NCI-H82 (cell line): ENCODE data around the gene DAZAP1.
"Not testable (repeated sequence)": the region's sequence is repeated elsewhere in the genome, so short reads cannot be mapped to it uniquely, and the experiment has no call there.

ENCODE experiments used
- DNase-seq: peaks from one replicate; lab custom pipeline; 2025; lab: John Stamatoyannopoulos, UW

The DAZAP1 gene

GRCh38 chr19:1411255-1412191, 4.1 kb downstream of the DAZAP1 start:
- peak; percentile 24 for DNase-seq

DNA sequence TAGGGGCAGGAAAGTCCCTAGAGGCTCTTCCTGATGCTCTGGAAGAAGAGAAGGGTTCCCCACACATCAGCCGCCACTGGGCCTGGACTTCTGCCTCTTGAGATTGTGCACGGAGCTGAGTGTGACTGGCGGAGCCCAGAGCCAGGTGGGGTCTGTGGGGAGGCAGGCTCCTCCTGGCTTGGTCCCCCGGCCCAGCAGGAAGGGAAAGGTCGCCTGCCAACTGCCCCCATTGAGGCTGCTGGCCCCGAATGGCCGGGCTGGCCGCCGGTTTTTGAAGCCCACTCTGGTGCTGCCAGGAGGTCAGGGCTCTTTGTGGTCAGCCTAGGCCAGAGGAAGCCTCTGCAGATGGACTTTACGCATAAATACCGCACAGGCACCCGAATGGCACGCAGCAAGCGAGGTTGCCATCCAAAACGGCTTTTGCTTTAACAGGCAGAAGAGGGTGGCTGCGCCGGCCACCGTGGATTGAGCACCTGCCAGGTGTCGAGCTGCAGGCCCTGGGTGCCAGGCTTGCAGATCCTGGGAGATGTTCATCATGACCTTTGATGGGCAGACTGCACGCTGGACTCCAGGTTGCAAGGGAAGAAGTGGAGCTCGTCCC, 5.0 kb downstream of the DAZAP1 start:
- DNase-seq: no peak

- no peak for DNase-seq
Observed at GRCh38 chr19:1412995-1413800, 5.8 kb downstream of the DAZAP1 start.

- DNase-seq: no peak
Observed at GRCh38 chr19:1416014-1416841, 8.8 kb downstream of the DAZAP1 start.

GRCh38 chr19:1417145-1417544, 9.8 kb downstream of the DAZAP1 start:
- DNase-seq: no peak

GRCh38 chr19:1417681-1418495, 10.5 kb downstream of the DAZAP1 start:
- DNase-seq: no peak

GRCh38 chr19:1418496-1418775, 11.1 kb downstream of the DAZAP1 start:
- DNase-seq: no peak

DNA sequence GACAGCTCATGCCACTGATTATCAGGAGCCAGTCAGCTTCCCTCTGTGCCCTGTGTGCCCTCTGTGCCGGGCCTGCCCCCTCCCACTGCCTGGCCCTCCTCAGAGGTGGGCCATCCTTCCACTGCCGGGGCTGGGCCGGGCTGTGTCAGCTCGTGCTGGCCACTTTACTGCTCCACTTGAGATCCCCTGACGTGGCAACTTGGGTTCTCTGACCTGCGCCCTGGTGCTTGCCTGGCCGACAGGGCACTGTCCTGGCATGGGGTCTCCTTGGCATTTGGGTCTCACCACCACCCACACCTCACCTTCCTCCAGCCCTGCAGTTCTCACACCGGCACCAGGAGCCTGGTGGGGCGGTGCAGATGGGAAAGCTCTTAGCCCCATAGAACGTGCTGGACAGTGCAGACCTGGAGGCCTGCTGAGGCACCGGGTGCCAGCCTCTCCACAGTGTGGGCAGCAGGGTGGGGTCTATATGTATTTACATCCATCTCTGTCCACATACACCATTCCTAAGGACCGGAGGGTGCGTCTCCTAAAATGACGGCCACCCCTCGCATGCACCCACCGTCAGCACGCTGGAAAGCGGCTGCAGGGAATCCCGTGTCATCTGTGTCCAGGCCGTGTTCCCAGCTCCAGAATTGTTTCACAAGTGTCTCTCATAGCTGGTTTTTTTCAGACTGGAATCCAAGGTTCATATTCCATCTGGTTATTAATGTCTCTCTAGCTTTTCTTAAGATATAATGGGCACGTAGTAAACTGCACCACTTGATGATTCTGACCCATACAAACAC, 11.8 kb downstream of the DAZAP1 start:
- no peak for DNase-seq

DNA sequence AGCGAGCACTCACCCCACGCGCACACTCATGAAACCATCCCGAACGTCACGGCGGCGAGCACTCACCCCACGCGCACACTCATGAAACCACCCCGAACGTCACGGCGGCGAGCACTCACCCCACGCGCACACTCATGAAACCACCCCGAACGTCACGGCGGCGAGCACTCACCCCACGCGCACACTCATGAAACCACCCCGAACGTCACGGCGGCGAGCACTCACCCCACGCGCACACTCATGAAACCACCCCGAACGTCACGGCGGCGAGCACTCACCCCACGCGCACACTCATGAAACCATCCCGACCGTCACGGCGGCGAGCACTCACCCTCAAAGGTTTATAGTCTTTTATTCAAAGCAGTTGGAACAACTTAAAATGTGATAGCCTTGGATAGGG, 12.7 kb downstream of the DAZAP1 start:
- not testable (repeated sequence) for DNase-seq

- no peak for DNase-seq
Observed at GRCh38 chr19:1420590-1420989, 13.2 kb downstream of the DAZAP1 start.

DNA sequence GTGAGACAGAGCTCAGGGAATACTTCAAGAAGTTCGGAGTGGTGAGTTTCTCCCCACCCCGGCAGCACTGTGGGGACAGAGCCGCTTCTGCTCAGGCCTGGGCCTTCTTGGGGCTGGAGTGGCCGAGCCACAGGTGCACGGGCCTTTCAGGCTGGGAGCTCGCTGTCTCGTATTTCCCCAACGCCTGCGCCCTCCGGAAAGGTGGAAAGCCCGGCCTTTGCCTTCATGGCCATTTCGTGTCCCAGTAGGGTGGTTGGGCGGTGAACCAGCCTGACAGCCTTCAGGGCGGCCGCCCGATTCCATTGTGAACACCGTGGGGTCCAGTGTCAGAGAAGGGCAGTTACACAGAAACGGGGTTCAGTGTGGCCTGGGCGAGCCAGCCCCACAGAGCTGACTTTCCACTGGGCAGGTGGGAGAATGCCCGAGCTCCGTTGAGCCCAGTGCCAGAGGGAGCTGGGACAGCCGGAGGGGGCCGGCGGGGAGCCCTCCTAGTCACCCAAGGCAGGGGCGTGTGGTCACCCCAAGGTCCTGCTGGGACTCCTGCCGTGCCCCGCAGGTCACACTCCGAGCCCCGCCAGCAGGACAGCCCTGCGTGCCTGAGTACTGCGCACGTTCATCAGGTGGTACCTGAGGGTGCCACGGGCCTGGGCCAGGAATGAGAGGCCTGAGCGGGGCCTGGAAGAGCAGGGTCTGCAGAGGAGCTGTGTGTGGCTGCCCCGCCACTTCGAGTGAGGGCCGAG, 14.0 kb downstream of the DAZAP1 start:
- no peak for DNase-seq

DNA sequence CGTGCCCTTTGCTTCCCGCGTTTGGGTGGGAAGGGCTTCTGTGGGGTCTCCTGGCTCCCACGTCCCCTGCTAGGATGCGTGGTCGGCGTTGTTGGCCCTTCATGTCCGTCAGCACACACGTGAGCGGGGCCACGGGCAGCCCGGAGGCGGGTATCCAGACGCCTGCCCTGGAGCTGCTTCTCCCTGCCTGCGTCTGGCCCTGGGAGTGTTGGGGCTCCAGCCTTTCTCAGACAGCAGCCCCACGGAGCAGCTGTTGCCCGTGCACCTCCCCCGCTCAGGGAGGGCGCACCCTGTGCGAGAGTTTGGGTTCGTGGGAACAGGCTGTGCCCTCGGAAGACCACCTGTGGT, 14.5 kb downstream of the DAZAP1 start:
- no peak for DNase-seq

DNA sequence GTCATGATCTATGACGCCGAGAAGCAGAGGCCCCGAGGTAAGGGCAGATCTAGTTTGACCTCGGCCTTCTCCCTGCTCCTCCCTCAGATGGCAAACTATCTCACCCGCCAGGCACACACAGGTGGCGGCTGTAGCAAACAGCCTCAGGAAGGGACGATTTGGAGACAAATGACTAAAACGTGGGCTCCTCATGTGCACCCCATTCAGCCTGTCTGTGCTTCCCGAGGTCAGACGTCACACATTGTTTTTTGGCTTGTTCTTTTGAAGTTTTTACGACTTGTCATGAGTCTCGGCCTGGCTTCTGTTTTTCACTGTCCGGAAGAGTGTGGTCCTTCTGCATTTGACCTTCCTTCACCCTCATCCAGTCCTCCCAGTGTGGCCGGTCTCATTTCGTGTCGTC, 15.0 kb downstream of the DAZAP1 start:
- DNase-seq: no peak

- DNase-seq: no peak
Observed at GRCh38 chr19:1422943-1423342, 15.6 kb downstream of the DAZAP1 start.

DNA sequence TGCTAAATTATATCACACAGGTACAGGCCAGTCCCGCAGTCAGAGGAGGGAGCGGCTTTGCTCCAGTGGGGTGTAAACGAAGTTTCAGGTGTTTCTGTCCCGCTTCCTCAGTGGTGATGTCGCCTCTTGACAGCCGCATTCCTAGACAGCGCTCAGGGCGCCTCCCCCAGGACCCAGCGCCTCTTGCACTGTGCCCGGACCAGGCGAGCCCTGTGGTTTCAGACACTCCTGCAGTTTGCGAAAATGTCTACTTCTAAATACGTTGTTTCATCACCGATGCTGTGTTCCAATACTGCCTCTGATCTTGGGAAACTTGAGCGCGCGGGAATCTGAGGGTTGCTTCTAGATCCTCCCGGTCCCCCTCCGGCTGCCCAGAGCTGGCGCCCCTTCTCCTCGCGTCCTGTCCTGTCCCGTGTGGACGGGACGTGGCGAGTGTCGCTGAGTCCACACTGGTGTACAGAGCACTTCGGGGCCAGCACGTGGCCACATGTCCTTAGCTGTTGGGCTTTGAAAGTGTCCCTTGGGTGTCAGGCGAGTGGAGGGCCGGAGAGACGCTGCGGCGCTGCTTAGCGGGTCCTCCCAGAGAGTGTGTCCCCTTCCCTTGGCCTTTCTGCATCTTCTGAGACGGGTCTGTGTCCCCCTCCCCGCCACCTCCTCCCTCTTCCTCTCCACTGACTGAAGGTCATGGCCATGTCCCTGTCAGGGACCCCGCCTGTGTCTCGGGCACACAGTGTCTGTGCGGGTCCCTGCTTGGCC, 16.2 kb downstream of the DAZAP1 start:
- DNase-seq: no peak

DNA sequence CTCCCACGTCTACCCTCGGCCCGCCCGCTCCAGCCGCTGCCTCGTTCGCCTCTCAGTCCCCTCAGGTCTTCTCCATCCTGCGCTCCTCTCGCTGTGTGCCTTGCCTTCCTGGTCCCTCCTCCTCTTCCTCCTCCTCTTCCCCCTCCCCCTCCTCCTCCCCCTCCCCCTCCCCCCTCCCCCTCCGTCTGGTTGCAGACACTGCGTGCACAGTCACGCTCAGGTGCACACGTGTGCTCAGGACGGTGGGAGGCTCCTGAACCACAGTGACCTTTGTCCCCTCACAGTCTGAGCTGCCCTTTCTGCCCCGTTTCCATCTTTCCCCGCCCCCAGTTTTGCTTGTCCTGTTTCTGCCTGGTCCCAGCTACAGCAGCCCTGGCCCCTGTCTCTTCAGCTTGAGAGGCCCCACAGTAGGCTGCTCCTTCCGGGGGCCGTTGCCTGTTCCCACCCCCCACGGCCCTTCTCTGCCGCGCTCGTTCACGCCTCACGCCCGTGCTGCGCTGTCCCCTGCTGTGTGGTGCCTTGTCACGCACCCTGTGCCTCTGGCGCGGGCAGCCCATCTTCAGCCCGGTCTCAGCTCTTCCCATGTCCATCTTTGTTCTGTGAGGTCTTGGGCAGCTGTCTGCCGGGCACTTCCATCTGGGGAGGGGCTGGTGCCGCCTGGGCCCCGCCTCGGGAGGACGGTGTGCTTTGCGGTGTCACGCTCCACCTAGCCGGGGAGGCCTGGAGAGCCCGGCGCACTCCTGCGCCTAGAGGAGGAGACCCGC, 17.0 kb downstream of the DAZAP1 start:
- no peak for DNase-seq

- no peak for DNase-seq
Observed at GRCh38 chr19:1425102-1425837, 17.9 kb downstream of the DAZAP1 start.
